HG03575 (cell line): ENCODE measurements around the gene SIRPG.
"Not testable (repeated sequence)": the region's sequence is repeated elsewhere in the genome, so short reads cannot be mapped to it uniquely, and the experiment has no call there.

Source experiments
- ATAC-seq: cut with Tn5 transposase; IDR thresholded peaks from one replicate; pipeline ENCODE4 v1.9.1; 2021; ENCODE audit not compliant: unreplicated experiment, insufficient number of reproducible peaks, low FRiP score; ENCODE audit errors: extremely low read depth

The SIRPG gene

DNA sequence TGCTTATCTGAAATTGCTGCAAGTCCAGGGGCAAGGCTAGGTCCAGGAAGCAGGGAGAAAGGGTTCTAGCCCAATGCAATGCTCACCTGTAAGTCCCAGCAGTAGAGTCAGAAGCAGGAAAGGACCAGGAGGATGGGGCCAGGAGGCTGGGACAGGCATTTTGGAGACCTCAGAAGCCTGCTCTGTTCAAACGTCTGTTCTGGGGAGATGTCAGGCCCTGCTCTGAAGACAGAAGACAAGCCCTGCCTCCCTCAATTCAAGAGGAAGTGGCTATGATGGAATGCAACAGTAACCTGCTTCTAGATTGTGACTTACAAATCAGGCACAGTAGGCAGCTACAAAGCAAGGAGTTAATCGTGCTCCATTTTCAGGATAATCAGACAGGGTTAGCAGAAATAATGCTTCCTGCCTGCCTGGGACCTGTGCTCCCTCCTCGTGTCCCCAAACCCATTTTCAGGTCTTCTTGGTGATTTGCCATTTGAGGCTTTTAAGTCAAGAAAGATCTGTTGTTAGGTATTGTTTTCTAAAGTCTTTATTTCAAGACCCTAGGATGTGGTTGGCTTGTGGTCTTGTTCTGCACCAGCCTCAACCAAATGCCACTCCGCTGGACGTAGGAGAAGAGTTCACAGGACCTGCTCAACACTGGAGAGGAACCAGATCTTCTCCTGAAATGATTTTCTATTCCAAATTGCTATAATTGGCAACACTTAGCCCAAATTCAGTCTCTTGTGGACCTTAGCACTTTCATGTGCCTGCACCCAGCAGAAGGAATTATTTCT is at the start of gene SIRPG:
TSS of gene SIRPG (minus strand) at position 224 of the 779 bp plus-strand sequence. CDS start at position 159, 65 bp downstream.
- no peak for ATAC-seq

DNA sequence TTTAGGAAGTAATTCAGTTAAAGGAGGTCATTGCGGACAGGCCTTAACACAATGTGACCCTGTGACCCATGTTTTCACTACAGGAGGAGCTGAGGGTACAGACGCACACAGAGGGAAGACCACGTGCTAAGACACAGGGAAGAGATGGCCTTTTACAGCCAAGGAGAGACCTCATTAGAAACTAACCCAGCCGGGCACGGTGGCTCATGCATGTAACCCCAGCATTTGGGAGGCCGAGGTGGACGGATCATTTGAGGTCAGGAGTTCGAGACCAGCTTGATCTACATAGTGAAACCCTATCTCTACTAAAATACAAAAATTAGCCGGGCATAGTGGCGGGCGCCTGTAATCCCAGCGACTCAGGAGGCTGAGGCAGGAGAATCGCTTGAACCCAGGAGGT is 49.3 kb upstream of the SIRPG start:
- not testable (repeated sequence) for ATAC-seq

DNA sequence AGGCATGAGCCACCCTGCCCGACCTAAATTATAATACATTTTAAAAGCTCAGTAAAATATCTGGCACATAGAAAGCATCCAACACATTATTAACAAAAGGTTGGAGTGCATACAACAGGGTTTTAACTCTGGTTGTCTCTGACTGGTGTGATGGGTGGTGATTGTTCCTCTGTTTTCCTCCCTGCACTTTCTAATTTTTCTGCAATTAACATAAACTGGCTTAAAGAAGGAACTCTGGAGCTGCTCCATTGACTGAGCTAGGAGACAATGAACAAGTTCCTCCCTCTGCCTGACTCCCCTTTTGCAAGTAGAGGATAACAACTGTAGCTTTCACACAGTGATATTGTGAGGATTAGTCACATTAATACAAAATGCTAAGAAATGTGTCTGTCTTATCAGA is 48.5 kb upstream of the SIRPG start:
- no peak for ATAC-seq

DNA sequence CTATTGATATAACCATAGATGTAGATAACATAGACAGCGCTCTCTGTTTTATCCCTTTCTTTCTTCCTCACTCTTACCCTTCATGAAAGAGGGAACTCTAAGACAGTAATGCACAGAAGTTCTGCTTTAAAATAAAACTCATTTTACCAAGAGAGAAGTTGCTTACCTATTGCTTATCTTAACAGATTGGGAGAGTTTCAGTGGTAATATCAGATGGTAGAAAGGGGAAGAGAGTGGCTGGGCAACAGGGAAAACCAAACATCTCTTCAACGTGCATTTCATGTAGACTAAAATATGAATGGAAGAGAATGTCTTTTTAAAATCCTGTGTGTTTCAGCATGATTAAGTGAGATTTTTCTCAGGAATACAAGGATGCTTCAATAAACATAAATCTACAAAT is 45.3 kb upstream of the SIRPG start:
- ATAC-seq, result no peak

DNA sequence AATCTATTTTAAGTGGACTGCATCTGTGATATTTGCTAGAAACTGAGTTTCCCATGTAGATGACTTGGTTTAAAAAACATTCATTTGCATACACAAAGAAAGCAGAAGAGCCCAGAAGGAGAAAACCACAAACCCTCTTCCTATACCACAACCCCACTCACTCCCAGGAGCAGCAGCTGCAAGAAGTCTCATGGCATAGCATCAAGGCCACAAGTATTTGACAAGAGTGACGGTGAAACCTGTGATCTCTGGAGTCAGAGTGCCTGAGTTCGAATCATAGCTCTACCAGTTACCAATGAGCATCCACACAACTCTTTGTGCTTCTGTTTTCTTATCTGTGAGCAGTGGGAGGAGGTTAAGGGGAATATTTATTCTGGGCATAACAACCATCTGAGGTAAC is 44.7 kb upstream of the SIRPG start:
- no peak for ATAC-seq

DNA sequence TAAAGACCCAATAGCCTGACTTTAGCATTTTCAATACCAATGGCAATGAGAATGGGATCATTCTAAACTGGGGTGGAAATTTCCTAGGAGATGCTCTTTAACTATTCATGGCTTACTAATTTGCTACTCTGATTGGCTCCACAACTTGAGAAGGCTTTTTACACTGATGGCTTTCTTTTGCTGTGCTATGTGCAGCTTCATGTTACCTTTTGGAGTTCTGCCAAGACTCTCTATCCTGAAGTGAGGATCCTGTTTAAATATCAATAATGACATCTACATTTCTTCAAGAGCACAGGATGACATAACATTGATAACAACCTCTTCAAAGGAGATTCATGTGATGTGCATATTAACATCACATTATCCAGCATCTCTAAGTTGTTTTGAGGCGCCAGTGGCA is 43.4 kb upstream of the SIRPG start:
- no peak for ATAC-seq

DNA sequence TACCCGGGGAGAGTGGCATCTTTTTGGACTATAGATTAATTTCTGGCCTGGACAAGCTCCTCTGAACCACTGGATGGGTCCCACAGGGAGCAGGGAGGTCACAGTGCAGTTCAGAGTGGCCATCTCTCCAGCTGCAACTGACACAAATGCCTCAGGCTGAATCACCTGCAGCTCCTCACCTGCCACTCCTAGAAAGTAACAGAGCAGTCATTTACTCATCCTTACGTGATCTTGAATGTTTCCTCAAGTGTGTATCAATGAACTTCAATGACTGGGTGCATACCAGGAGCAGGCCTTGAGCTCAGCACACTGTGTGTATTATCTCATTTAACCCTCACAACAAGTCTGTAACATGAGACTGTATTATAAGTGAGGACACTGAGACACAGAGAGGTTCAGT is 40.0 kb upstream of the SIRPG start:
- ATAC-seq, result no peak

DNA sequence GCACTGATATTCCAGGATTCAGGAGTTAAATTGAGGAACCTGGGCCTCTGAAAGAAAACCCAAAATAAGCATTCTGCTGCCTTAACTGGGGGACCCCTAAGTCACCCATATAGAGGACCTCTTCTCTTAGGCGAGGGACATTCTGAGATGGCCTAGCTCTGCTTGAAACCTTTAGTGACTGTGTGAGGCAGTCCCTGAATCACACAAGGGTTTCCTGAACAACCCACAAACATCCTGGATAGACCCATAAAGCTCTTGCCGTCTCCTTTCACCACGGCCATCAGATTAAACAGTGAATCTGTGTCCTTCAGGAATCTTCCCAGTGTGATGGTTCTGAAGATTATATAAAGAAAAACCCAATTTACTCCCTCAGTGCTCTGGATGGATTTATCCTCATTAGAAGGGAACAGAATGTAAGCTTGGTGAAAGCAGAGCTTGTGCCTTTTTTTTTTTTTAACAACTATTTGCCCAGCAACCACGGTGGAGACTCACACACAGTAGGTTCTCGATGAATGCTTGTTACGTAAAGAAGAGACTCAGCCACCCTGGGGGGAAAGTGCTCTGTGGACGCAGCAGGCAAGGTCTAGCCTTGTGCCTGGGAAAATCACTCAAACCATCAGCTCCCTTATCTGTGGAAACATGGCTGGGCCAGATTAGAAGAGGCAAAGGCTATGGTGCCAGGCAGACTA is 39.1 kb upstream of the SIRPG start:
- ATAC-seq, result no peak

DNA sequence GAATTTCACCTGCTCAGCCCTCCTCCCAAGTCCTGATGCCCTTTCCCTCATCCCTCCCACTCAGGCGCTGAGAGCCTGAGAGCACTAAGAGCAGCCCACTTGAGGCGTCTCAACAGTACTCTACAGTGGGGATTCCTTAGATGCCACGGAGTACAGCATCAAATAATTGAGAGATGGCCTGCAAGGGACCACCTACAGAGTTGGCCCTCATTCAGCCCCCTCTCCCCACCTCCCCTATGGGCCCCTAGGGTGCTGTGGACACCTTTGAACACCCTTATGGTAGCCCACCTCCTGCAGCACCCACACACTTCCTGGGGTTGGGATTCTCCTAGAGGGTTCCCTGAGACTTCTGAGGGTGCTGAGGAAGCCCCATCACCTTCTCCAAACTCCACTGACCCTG is 37.1 kb upstream of the SIRPG start:
- ATAC-seq, result no peak

DNA sequence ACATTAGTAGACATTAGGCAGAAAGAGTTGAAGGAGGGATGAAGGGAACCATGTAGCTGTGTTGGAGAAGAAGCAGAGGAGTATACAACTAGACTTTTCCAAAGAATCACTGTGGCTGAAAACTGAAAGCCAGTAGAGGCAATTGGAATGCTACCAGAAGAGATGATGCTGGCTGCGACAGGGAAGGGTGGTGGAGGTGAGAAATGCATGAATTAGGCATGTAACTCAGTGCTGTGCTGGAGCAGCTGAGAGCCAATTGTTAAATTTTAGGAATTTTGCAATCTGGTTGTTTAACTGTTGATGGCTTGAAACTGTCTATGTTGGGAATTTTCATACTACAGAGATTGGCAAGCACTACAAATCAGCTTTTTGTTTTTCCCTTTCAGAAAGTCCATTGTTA is 35.8 kb upstream of the SIRPG start:
- ATAC-seq, result no peak

DNA sequence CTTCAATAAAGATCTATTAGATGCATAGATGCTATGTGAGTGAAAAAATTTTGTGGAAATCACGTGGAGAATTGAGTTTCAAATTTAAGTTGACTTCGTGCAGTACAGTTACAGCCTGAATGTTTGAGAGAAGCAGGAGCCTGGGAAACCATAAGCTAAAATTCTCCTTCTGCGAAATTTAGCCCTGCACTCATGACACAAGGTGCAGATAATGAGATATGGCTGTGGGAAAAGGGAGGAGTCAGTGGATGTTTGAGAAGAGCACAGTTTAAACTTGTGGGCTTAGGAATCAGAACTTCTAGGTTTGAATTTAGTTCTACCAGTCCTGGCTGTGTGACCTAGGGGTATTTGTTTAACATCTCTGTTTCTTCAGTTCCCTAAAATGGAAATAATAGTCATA is 32.1 kb upstream of the SIRPG start:
- no peak for ATAC-seq

DNA sequence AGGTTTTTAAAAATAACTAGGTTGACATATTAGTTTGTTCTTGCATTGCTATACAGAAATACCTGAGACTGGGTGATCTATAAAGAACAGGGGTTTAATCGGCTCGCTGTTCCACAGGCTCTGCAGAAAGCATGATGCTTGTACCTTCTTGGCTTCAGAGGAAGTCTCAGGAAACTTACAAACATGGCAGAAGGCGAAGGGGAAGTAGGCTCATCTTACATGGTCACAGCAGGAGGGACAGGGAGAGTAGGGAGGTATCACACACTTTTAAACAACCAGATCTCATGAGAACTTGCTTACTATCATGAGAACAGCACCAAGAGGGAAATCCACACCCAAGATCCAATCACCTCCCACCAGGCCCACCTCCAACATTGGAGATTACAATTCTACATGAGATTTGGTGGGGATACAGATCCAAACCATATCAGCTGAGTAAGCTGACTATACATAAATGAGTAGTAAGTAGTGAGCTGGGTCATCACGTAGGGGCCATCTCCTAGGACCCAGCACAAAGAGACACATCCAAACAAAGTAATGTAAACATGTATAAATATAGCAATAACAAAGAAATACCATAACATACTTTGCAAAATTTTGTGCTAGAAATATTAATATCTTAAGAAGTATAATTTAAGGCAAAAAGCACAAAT is 31.4 kb upstream of the SIRPG start:
- ATAC-seq, result no peak

DNA sequence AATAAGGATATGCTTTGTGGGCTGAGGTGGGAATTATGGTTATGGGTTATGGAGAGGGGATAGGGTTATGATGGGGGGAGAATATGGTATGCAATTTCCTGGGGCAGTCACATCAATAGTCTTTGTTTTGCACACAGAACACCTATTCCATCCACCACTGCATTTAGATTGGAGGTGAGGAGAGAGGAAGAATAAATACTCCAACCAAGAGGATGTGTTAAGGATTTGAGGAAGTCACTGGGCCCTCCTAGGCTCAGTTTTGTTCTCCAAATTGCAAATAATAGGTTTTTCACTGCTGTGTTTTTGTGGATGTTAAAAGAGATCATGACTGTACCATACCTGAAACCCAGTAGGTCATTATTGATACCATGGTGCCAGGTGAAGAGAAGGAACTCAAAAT is 29.5 kb upstream of the SIRPG start:
- no peak for ATAC-seq

DNA sequence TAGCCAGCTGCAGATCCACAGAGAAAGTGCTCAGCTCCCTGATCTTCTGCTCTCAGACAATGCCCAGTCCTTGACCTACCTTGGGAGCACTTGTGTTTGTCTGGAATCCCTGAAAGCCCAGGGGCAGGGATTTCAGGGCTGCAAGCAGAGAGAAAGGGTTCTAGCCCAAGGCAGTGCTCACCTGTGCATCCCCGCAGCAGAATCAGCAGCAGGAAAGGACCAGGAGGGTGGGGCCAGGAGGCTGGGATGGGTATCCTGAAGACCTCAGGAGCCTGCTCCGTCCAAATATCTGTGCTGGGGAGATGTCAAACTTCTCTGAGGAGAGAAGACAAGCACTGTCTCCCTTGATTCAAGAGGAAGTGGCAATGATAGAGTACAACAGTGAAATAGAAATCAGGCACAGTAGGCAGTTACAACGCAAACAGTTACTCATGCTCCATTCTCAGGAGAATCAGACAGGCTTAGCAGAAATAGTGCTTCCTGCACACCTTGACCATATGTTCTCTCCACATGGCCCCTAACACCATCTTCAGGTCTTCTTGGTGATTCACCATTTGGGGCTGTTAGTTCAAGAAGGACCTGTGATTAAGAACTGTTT is 28.7 kb upstream of the SIRPG start:
- ATAC-seq, result no peak

DNA sequence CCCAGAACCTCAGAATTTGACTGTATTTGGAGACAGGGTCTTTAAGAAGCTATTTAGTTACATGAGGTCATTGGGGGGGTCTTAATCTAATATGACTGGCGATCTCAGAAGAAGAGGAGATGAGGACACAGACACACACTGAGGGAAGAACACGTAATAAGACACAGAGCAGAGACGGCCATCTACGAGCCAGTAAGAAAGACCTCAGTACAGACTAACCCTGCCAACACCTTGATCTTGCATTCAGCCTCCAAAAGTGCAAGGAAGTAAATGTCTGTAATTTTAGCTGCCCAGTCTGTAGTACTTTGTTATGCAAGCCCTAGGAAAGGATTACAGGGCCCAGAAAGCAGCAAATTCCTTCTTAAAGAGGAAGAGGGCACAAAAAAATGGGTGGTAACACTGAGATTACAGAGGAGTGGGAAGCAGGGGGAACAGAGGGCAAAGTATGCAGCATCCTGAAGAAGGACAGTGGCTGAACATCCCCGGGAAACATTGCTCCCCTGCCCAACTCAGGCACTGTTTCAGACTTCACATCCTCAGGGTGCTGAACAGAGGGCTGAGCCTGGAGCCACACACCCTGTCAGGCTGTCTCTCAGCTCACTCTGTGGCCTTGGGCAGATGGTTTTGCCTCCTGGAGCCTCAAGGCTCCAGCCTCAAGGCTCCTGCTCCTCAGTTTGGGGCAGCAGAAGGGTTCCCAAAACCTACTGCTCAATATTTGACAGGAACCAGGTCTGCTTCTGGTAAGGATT is 27.9 kb upstream of the SIRPG start:
- ATAC-seq, result no peak

DNA sequence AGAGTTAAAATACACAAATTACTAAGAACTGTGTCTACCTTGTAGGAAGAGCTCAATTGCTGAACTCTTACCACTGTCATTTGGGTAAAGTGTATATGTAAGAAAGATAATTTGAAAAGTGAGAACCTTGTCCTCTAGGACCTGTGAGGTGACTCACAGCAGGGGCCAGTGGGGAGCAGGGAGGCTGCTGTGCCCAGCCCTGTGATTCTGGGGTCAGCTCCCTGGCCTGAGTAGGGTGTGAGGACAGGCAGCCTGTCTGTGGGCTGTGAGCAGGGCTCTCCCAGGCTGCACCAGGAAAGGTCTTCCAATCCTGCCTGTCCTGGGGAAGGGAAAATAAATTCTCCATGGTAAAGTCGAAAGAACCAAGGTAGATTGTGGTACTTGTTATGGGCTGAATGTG is 27.3 kb upstream of the SIRPG start:
- no peak for ATAC-seq

DNA sequence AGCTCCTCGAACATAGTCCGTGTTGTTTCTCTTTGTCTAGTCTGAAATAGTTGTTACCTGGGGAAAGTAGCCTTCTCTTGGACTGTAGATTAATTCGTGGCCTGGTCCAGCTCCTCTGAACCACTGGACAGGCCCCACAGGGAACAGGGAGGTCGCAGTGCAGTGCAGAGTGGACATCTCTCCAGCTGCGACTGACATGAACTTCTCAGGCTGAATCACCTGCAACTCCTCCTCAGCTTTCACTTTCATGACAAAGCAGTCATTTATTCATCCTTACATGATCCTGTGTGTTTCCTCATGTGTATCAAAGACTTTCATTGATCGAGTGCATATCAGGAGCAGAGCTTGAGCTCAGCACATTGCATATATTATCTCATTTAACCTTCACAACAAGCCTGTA is 19.1 kb upstream of the SIRPG start:
- ATAC-seq, result no peak

DNA sequence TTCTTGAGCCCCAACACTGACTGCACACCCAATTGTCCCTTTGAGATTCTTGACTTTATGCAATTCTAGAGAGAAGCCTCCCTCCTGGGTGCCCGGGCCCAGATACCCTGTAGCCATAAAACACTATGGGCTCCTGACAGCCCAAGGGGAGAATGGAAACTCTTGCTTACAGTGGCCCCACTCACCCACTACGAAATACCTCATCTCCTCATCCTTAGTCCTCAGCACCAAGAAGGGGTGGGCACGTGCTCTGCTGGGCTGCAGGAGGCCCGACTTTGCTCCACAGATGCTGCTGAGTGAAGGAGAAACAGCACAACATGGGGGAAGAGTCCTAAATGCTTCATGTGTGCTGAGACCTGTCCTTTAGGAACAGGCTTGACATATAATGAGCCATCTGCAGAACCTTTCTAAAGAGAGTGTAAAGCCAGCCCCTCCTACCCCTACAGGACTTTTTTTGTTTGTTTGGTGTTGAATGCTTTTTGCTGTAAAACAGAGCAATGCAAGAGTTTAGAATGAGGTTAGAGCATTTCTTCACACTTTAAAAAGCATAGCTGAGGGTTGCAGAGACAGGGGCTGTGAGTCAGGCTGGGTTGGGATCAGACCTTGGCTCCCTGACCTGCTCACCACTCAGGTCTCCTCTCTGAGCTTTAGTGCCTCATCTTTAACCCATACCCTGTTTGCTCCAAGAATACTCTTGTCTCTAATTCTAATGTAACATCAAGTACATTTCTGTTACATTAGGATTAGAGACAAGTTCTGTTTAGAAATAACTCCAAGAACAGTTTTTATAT is 17.6 kb upstream of the SIRPG start:
- ATAC-seq, result no peak
